Lower leg skin (tissue), 3 donors: ENCODE measurements around the gene ZDHHC14.

Experiments used
- CTCF ChIP-seq, 3 donors: fragments of 450-650 bp; IDR thresholded peaks; one replicate each; pipeline ENCODE4 v1.5.1; 2016; ENCODE audit warnings: antibody characterized with exemption in 3 of 3, mild to moderate bottlenecking in 3 of 3, moderate library complexity in 2 of 3
- POLR2A ChIP-seq, 2 donors: fragments of 450-650 bp; IDR thresholded peaks; one replicate each; pipeline ENCODE4 v1.6.1; 2016 to 2017; ENCODE audit warnings: antibody characterized with exemption in 2 of 2, mild to moderate bottlenecking in 1 of 2, moderate library complexity in 1 of 2

GRCh38 chr6:157379656-157380457, 1.1 kb upstream of the ZDHHC14 start:
- TF ChIP-seq CTCF (IDR thresholded peaks at IDR 0.05) (no peak), POLR2A (IDR thresholded peaks at IDR 0.05) (no peak)
